Stimulated activated naive CD8-positive, alpha-beta T cell treated with anti-CD3 and anti-CD28 coated beads, Interleukin-15, Interleukin-2, amounts not matched to agents 100 ng/mL and 50 ng/mL, for 24 hours (primary cell): Measurements from ENCODE around the gene COPS4.
"Not testable (repeated sequence)": the region's sequence is repeated elsewhere in the genome, so short reads cannot be mapped to it uniquely, and the experiment has no call there.

Experiments used
- H3K27ac Mint-ChIP-seq: one replicate; pipeline ENCODE4 v1.8.0; 2021; ENCODE audit warnings: mild to moderate bottlenecking, mixed read lengths
- H3K27me3 Mint-ChIP-seq: one replicate; pipeline ENCODE4 v1.8.0; 2021; ENCODE audit warnings: mixed read lengths
- H3K36me3 Mint-ChIP-seq: one replicate; pipeline ENCODE4 v1.8.0; 2021; ENCODE audit warnings: low read depth, mixed read lengths
- H3K4me1 Mint-ChIP-seq: one replicate; pipeline ENCODE4 v1.8.0; 2021; ENCODE audit warnings: low read depth, mixed read lengths
- H3K4me3 Mint-ChIP-seq: one replicate; pipeline ENCODE4 v1.8.0; 2021; ENCODE audit warnings: mild to moderate bottlenecking, mixed read lengths
- H3K9me3 Mint-ChIP-seq: one replicate; pipeline ENCODE4 v1.8.0; 2021; ENCODE audit warnings: mixed read lengths

COPS4 gene

GRCh38 chr4:83012687-83013419 lies 22.1 kb upstream of the COPS4 start:
- peak overlapping the region; percentile 97 for H3K4me3 Mint-ChIP-seq
- H3K27ac Mint-ChIP-seq: peak overlapping the region; percentile 98
- H3K9me3 Mint-ChIP-seq: no peaks in the 10 kb centered on the region
- H3K4me1 Mint-ChIP-seq: peaks cover 45% of the 10 kb centered on the region
- H3K36me3 Mint-ChIP-seq: no peaks in the 10 kb centered on the region
- no peaks in the 10 kb centered on the region for H3K27me3 Mint-ChIP-seq

- Mint-ChIP-seq H3K9me3 (no peaks in the 10 kb centered on the region), H3K4me3 (peak overlapping the region; percentile 97), H3K27me3 (no peaks in the 10 kb centered on the region), H3K4me1 (peaks cover 40% of the 10 kb centered on the region), H3K27ac (peak overlapping the region; percentile 98), H3K36me3 (no peaks in the 10 kb centered on the region)
Measured at GRCh38 chr4:83013420-83013867, 21.5 kb upstream of the COPS4 start.

- Mint-ChIP-seq H3K9me3 (no peaks in the 10 kb centered on the region), H3K4me3 (peak overlapping the region; percentile 97), H3K27ac (peak overlapping the region; percentile 67), H3K4me1 (peaks cover 36% of the 10 kb centered on the region), H3K36me3 (no peaks in the 10 kb centered on the region), H3K27me3 (no peaks in the 10 kb centered on the region)
Measured at GRCh38 chr4:83013902-83014301, 21.1 kb upstream of the COPS4 start.

- Mint-ChIP-seq H3K9me3 (peaks cover 2% of the 10 kb centered on the region), H3K27ac (peak overlapping the region; percentile 63), H3K4me3 (no peak overlapping the region), H3K36me3 (no peaks in the 10 kb centered on the region), H3K27me3 (no peaks in the 10 kb centered on the region), H3K4me1 (peaks cover 20% of the 10 kb centered on the region)
Measured at GRCh38 chr4:83019794-83020494, 15.0 kb upstream of the COPS4 start.

GRCh38 chr4:83022724-83023450 lies 12.1 kb upstream of the COPS4 start:
- Mint-ChIP-seq H3K4me3 (no peak overlapping the region), H3K9me3 (peaks cover 4% of the 10 kb centered on the region), H3K27me3 (no peaks in the 10 kb centered on the region), H3K4me1 (peaks cover 20% of the 10 kb centered on the region), H3K27ac (no peak overlapping the region), H3K36me3 (no peaks in the 10 kb centered on the region)

GRCh38 chr4:83023599-83023998 lies 11.4 kb upstream of the COPS4 start:
- not testable (repeated sequence) for H3K9me3 Mint-ChIP-seq, H3K27me3 Mint-ChIP-seq, H3K36me3 Mint-ChIP-seq, H3K4me3 Mint-ChIP-seq, H3K27ac Mint-ChIP-seq
- H3K4me1 Mint-ChIP-seq: peaks cover 20% of the 10 kb centered on the region

- Mint-ChIP-seq H3K27ac (no peak overlapping the region), H3K4me3 (no peak overlapping the region), H3K4me1 (peaks cover 20% of the 10 kb centered on the region), H3K9me3 (peaks cover 4% of the 10 kb centered on the region), H3K27me3 (no peaks in the 10 kb centered on the region), H3K36me3 (no peaks in the 10 kb centered on the region)
Measured at GRCh38 chr4:83024233-83024632, 10.8 kb upstream of the COPS4 start.

GRCh38 chr4:83025563-83025962 lies 9.4 kb upstream of the COPS4 start:
- Mint-ChIP-seq H3K4me3 (no peak overlapping the region), H3K27ac (no peak overlapping the region), H3K36me3 (no peaks in the 10 kb centered on the region), H3K27me3 (no peaks in the 10 kb centered on the region), H3K4me1 (peaks cover 13% of the 10 kb centered on the region), H3K9me3 (peaks cover 4% of the 10 kb centered on the region)

- Mint-ChIP-seq H3K27ac (no peak overlapping the region), H3K4me3 (no peak overlapping the region), H3K9me3 (peaks cover 4% of the 10 kb centered on the region), H3K27me3 (no peaks in the 10 kb centered on the region), H3K4me1 (peaks cover 3% of the 10 kb centered on the region), H3K36me3 (no peaks in the 10 kb centered on the region)
Measured at GRCh38 chr4:83028976-83029375, 6.0 kb upstream of the COPS4 start.

GRCh38 chr4:83029688-83030087 lies 5.3 kb upstream of the COPS4 start:
- Mint-ChIP-seq H3K4me3 (no peak overlapping the region), H3K27ac (no peak overlapping the region), H3K9me3 (peaks cover 4% of the 10 kb centered on the region), H3K36me3 (no peaks in the 10 kb centered on the region), H3K4me1 (peaks cover 3% of the 10 kb centered on the region), H3K27me3 (no peaks in the 10 kb centered on the region)

GRCh38 chr4:83036991-83037665 lies 2.1 kb downstream of the COPS4 start:
- no peak overlapping the region for H3K27ac Mint-ChIP-seq
- no peaks in the 10 kb centered on the region for H3K27me3 Mint-ChIP-seq
- no peaks in the 10 kb centered on the region for H3K9me3 Mint-ChIP-seq
- no peaks in the 10 kb centered on the region for H3K36me3 Mint-ChIP-seq
- no peak overlapping the region for H3K4me3 Mint-ChIP-seq
- H3K4me1 Mint-ChIP-seq: peaks cover 24% of the 10 kb centered on the region

- Mint-ChIP-seq H3K27me3 (no peaks in the 10 kb centered on the region), H3K27ac (no peak overlapping the region), H3K9me3 (no peaks in the 10 kb centered on the region), H3K4me3 (no peak overlapping the region), H3K36me3 (no peaks in the 10 kb centered on the region), H3K4me1 (peaks cover 38% of the 10 kb centered on the region)
Measured at GRCh38 chr4:83040269-83040668, 5.3 kb downstream of the COPS4 start.

GRCh38 chr4:83043157-83043556 lies 8.2 kb downstream of the COPS4 start:
- not testable (repeated sequence) for H3K4me3 Mint-ChIP-seq, H3K36me3 Mint-ChIP-seq, H3K27me3 Mint-ChIP-seq, H3K9me3 Mint-ChIP-seq, H3K27ac Mint-ChIP-seq
- peaks cover 28% of the 10 kb centered on the region for H3K4me1 Mint-ChIP-seq

GRCh38 chr4:83043801-83044407 lies 8.9 kb downstream of the COPS4 start:
- Mint-ChIP-seq H3K9me3 (no peaks in the 10 kb centered on the region), H3K4me3 (no peak overlapping the region), H3K27ac (no peak overlapping the region), H3K4me1 (peaks cover 27% of the 10 kb centered on the region), H3K36me3 (peaks cover under 1% of the 10 kb centered on the region), H3K27me3 (no peaks in the 10 kb centered on the region)
